MM.1S (cell line): ENCODE results near the gene FNDC1.

ENCODE experiments used
- EZH2 ChIP-seq: fragments of 300-600 bp; sonication (generic); optimal IDR thresholded peaks from 2 replicates; pipeline ENCODE3; 2017; ENCODE audit warnings: low read depth, mild to moderate bottlenecking, antibody characterized with exemption, low read length, mixed read lengths
- EZH2phosphoT487 ChIP-seq: fragments of 300-600 bp; sonication (generic); IDR thresholded peaks from 2 replicates; pipeline ENCODE4 v1.6.1; 2018; ENCODE audit warnings: antibody characterized with exemption, low read length
- TF ChIP-seq, protein P1 (sequence below): fragments of 300-600 bp; sonication (generic); IDR thresholded peaks from 2 replicates; pipeline ENCODE4 v1.5.1; 2016; ENCODE audit warnings: antibody characterized with exemption, low read length, mixed read lengths

DNA sequence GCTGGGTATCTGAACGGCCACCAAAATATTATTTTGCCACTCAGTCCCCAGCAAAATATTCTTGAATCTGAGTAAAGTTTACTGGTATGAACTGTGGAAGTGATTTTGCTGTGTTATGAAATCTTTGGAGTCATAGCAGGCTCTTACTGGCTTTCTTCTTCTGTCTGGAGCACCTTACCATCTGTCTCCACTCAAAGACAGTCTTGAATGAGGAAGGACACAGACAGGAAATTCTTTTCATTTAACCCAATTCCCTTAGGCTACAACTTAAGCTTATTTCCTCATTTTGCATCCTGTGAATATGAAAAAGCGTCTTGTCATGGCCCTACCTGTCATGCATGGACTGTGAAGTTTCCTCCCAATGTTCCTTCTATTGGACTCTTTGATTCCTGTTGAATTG, 24.7 kb downstream of the FNDC1 start:
- TF ChIP-seq, protein P1, sequence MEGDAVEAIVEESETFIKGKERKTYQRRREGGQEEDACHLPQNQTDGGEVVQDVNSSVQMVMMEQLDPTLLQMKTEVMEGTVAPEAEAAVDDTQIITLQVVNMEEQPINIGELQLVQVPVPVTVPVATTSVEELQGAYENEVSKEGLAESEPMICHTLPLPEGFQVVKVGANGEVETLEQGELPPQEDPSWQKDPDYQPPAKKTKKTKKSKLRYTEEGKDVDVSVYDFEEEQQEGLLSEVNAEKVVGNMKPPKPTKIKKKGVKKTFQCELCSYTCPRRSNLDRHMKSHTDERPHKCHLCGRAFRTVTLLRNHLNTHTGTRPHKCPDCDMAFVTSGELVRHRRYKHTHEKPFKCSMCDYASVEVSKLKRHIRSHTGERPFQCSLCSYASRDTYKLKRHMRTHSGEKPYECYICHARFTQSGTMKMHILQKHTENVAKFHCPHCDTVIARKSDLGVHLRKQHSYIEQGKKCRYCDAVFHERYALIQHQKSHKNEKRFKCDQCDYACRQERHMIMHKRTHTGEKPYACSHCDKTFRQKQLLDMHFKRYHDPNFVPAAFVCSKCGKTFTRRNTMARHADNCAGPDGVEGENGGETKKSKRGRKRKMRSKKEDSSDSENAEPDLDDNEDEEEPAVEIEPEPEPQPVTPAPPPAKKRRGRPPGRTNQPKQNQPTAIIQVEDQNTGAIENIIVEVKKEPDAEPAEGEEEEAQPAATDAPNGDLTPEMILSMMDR = no peak
- no peak for TF ChIP-seq EZH2phosphoT487
- TF ChIP-seq EZH2 = no peak
